DND-41 (cell line): Measurements from ENCODE around the gene BSCL2.

Source experiments
- ATAC-seq: fragments of 200-7000 bp; cut with Tn5 transposase; 3 replicates; pipeline ENCODE4 v1.9.1; 2021; ENCODE audit warnings: low read depth; ENCODE audit not compliant: insufficient read depth
- DNase-seq: peaks from one replicate; pipeline ENCODE4 v3.0.0-alpha.2; 2020
- H2AFZ ChIP-seq: 2 replicates; pipeline ENCODE4 v1.6.0; 2012; ENCODE audit warnings: low read depth, low read length
- H3K27ac ChIP-seq: 2 replicates; pipeline ENCODE4 v1.5.1; 2012; ENCODE audit warnings: low read length, inconsistent platforms
- H3K27me3 ChIP-seq: fragments of 200-600 bp; sonication (generic); 2 replicates; pipeline ENCODE4 v1.6.0; 2012; ENCODE audit warnings: low read length, mild to moderate bottlenecking, inconsistent platforms; ENCODE audit not compliant: insufficient read depth, poor library complexity
- H3K36me3 ChIP-seq: 2 replicates; pipeline ENCODE4 v1.5.1; 2012; ENCODE audit warnings: low read length, inconsistent platforms; ENCODE audit not compliant: insufficient read depth
- H3K4me1 ChIP-seq: 2 replicates; pipeline ENCODE4 v1.5.1; 2012; ENCODE audit warnings: mild to moderate bottlenecking, low read length; ENCODE audit not compliant: insufficient read depth
- H3K4me2 ChIP-seq: 2 replicates; pipeline ENCODE4 v1.6.0; 2012; ENCODE audit warnings: mild to moderate bottlenecking, moderate library complexity, low read length, inconsistent platforms; ENCODE audit not compliant: insufficient read depth
- H3K4me3 ChIP-seq, 2 experiments: fragments of 200-600 bp in 1 of 2; shearing (Covaris generic) in 1 of 2; 2 replicates each; pipeline ENCODE4 v1.5.1; 2012 to 2016; ENCODE audit warnings: inconsistent platforms in 2 of 2, low read length in 2 of 2, mild to moderate bottlenecking in 2 of 2, low read depth in 1 of 2, moderate library complexity in 1 of 2
- H3K79me2 ChIP-seq: 2 replicates; pipeline ENCODE4 v1.6.0; 2012; ENCODE audit warnings: low read length, inconsistent platforms; ENCODE audit not compliant: insufficient read depth
- H3K9ac ChIP-seq: 2 replicates; pipeline ENCODE4 v1.6.0; 2012; ENCODE audit warnings: low read depth, mild to moderate bottlenecking, inconsistent platforms, low read length, moderate library complexity
- H3K9me3 ChIP-seq: 2 replicates; pipeline ENCODE4 v1.5.1; 2012; ENCODE audit warnings: low read length, moderate library complexity, mild to moderate bottlenecking, inconsistent platforms; ENCODE audit not compliant: insufficient read depth, severe bottlenecking
- H4K20me1 ChIP-seq: 2 replicates; pipeline ENCODE4 v1.6.0; 2012; ENCODE audit warnings: low read length; ENCODE audit not compliant: insufficient read depth
- EZH2 ChIP-seq: IDR thresholded peaks from 3 replicates; pipeline ENCODE4 v1.6.1; 2012; ENCODE audit warnings: borderline replicate concordance, low read depth, mild to moderate bottlenecking, moderate library complexity, low read length, inconsistent platforms; ENCODE audit not compliant: severe bottlenecking
- TF ChIP-seq, protein P1 (sequence below): IDR thresholded peaks from 2 replicates; pipeline ENCODE4 v1.5.1; 2012; ENCODE audit warnings: borderline replicate concordance, low read length, moderate library complexity, mild to moderate bottlenecking; ENCODE audit not compliant: poor library complexity, severe bottlenecking; ENCODE audit errors: extremely low read depth

BSCL2 gene

DNA sequence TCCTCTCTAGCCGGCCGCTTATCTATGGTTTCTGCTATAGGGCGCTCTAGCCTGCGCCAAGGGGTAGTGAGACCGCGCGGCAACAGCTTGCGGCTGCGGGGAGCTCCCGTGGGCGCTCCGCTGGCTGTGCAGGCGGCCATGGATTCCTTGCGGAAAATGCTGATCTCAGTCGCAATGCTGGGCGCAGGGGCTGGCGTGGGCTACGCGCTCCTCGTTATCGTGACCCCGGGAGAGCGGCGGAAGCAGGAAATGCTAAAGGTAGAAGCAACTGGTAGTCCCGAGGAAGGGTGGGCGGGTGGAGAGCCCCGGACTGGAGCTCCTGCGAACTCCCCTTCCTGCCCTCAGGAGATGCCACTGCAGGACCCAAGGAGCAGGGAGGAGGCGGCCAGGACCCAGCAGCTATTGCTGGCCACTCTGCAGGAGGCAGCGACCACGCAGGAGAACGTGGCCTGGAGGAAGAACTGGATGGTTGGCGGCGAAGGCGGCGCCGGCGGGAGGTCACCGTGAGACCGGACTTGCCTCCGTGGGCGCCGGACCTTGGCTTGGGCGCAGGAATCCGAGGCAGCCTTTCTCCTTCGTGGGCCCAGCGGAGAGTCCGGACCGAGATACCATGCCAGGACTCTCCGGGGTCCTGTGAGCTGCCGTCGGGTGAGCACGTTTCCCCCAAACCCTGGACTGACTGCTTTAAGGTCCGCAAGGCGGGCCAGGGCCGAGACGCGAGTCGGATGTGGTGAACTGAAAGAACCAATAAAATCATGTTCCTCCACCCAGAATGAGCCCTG, 35.4 kb downstream of the BSCL2 start, which contains the start of the genes LBHD1 and UQCC3:
Gene LBHD1, minus strand, starts transcription at position 660 of the 782 bp plus-strand sequence. CDS start 2,236 bp downstream, outside the sequence.
Gene UQCC3, plus strand, starts transcription at position 66 of the 782 bp plus-strand sequence. Its CDS starts 73 bp downstream, at position 139.
- Histone ChIP-seq H3K27me3 (no peaks in the 10 kb centered on the region), H3K36me3 (peaks cover 47% of the 10 kb centered on the region), H3K27ac (peak within 1 kb of the TSS; percentile 94), H3K4me2 (peak within 1 kb of the TSS; percentile 82), H3K9ac (peak within 1 kb of the TSS; percentile 90), H2AFZ (peak within 1 kb of the TSS; percentile 81), H3K79me2 (peaks cover 78% of the 10 kb centered on the region), H3K4me1 (peaks cover 59% of the 10 kb centered on the region), H3K4me3 (peak within 1 kb of the TSS; percentile 77 to 91), H3K9me3 (no peaks in the 10 kb centered on the region), H4K20me1 (peaks cover 4% of the 10 kb centered on the region; the same call in 1 of the 2 replicates)
- ATAC-seq (peak; percentile 88), DNase-seq (peak; percentile 85)
- TF ChIP-seq, protein P1, sequence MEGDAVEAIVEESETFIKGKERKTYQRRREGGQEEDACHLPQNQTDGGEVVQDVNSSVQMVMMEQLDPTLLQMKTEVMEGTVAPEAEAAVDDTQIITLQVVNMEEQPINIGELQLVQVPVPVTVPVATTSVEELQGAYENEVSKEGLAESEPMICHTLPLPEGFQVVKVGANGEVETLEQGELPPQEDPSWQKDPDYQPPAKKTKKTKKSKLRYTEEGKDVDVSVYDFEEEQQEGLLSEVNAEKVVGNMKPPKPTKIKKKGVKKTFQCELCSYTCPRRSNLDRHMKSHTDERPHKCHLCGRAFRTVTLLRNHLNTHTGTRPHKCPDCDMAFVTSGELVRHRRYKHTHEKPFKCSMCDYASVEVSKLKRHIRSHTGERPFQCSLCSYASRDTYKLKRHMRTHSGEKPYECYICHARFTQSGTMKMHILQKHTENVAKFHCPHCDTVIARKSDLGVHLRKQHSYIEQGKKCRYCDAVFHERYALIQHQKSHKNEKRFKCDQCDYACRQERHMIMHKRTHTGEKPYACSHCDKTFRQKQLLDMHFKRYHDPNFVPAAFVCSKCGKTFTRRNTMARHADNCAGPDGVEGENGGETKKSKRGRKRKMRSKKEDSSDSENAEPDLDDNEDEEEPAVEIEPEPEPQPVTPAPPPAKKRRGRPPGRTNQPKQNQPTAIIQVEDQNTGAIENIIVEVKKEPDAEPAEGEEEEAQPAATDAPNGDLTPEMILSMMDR: no peak
- no peak for TF ChIP-seq EZH2

DNA sequence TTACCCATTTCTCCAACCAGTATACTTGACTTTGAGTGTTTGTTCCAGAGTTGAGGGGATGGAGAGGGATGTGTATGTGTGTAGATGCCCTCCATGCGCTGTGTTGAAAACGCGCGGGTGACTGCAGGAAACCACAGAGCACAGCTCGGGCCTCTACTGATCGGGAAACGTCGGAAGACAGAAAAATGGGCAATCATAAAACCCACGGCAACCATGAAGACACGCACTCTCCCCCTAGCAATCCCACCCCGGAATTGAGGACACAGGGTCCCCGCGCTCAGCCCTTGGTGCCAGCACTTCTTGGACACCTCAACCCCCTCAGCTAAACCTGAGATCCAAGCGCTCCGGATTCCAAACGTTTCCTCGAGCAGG, 36.0 kb downstream of the BSCL2 start:
- Histone ChIP-seq H3K27ac (peak overlapping the region; percentile 94), H3K9ac (peak overlapping the region; percentile 90), H3K4me2 (peak overlapping the region; percentile 82), H3K27me3 (no peaks in the 10 kb centered on the region), H3K4me1 (peaks cover 59% of the 10 kb centered on the region), H3K36me3 (peaks cover 47% of the 10 kb centered on the region), H3K9me3 (no peaks in the 10 kb centered on the region), H3K4me3 (peak overlapping the region; percentile 77 to 91), H4K20me1 (peaks cover 8% of the 10 kb centered on the region), H3K79me2 (peaks cover 78% of the 10 kb centered on the region), H2AFZ (peak overlapping the region; percentile 81)
- TF ChIP-seq, protein P1: no peak
- TF ChIP-seq EZH2: no peak
- ATAC-seq (peak; percentile 23), DNase-seq (no peak)

DNA sequence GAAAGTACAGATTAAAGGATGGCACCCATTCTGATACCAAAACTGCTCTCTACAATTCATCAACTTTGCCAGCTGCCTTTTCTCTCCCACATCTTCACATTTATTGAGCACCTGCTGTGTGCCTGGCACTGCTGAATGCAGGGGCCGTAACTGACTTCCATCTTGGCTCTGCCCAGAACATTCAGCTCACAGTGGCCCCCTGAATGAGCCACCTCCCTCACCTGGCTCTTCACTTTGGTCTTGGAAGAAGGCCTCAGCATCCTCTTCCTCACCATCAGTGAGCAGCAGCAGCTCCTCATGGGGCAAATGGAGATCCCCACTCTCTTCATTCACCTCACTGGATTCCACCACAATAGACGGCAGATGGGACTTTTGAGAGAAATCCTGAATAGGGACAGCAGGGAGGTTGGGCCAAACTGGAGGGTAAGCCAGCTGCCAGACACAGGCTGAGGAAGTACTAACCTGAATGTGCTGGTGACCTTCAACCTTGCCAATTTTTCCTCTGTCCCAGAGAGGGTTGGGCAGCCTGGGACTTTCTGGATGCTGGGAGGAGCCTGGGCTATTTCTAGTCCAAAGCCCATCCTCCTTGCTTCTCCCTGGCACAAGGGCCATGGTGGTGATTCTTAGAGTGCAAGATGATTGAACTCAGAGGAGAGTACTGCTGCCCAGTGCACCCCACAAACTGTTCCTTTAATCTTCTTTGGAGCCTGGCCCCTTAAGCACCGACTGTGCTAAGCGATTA, 37.6 kb downstream of the BSCL2 start:
- TF ChIP-seq, protein P1: no peak
- no peak for TF ChIP-seq EZH2
- no peak overlapping the region for H2AFZ ChIP-seq
- H3K27ac ChIP-seq: peak overlapping the region; percentile 38
- no peak overlapping the region for H3K4me3 ChIP-seq
- peak overlapping the region; percentile 82; the same call in 1 of the 2 replicates for H3K4me2 ChIP-seq
- peaks cover 44% of the 10 kb centered on the region for H3K36me3 ChIP-seq
- no peaks in the 10 kb centered on the region for H3K9me3 ChIP-seq
- ATAC-seq (no peak), DNase-seq (no peak)
- H3K4me1 ChIP-seq: peaks cover 68% of the 10 kb centered on the region
- H3K27me3 ChIP-seq: no peaks in the 10 kb centered on the region
- peaks cover 10% of the 10 kb centered on the region for H4K20me1 ChIP-seq
- peak overlapping the region; percentile 13; the same call in 1 of the 2 replicates for H3K9ac ChIP-seq
- H3K79me2 ChIP-seq: peaks cover 84% of the 10 kb centered on the region
